Kidney glomerular epithelial cell (primary cell): ENCODE data around the gene KCNT2.
"Not testable (repeated sequence)": the region's sequence is repeated elsewhere in the genome, so short reads cannot be mapped to it uniquely, and the experiment has no call there.

Experiments used
- DNase-seq: peaks from one replicate; lab custom pipeline; 2025; lab: John Stamatoyannopoulos, UW

KCNT2 gene

GRCh38 chr1:196319301-196319700, 288.9 kb downstream of the KCNT2 start:
- no peak for DNase-seq

- DNase-seq = peak; percentile 44
Measured at GRCh38 chr1:196317535-196318522, 290.4 kb downstream of the KCNT2 start.

GRCh38 chr1:196312739-196313138, 295.5 kb downstream of the KCNT2 start:
- no peak for DNase-seq

- DNase-seq = no peak
Measured at GRCh38 chr1:196309386-196309785, 298.9 kb downstream of the KCNT2 start.

GRCh38 chr1:196308176-196308575, 300.1 kb downstream of the KCNT2 start:
- DNase-seq = no peak

GRCh38 chr1:196306421-196306820, 301.8 kb downstream of the KCNT2 start:
- DNase-seq = no peak

- no peak for DNase-seq
Measured at GRCh38 chr1:196305216-196305615, 303.0 kb downstream of the KCNT2 start.

- DNase-seq = no peak
Measured at GRCh38 chr1:196302981-196303380, 305.3 kb downstream of the KCNT2 start.

GRCh38 chr1:196302420-196302819, 305.8 kb downstream of the KCNT2 start:
- no peak for DNase-seq

- DNase-seq = no peak
Measured at GRCh38 chr1:196295766-196296165, 312.5 kb downstream of the KCNT2 start.

- DNase-seq = no peak
Measured at GRCh38 chr1:196278816-196279215, 329.4 kb downstream of the KCNT2 start.

- DNase-seq = no peak
Measured at GRCh38 chr1:196277860-196278259, 330.4 kb downstream of the KCNT2 start.

GRCh38 chr1:196271212-196271947, 336.9 kb downstream of the KCNT2 start:
- DNase-seq = no peak

GRCh38 chr1:196263086-196263485, 345.2 kb downstream of the KCNT2 start:
- DNase-seq = not testable (repeated sequence)

- DNase-seq = no peak
Measured at GRCh38 chr1:196260270-196260669, 348.0 kb downstream of the KCNT2 start.

GRCh38 chr1:196259316-196259715, 348.9 kb downstream of the KCNT2 start:
- DNase-seq = no peak

GRCh38 chr1:196255762-196256161, 352.5 kb downstream of the KCNT2 start:
- DNase-seq = no peak

- DNase-seq = no peak
Measured at GRCh38 chr1:196229546-196229945, 378.7 kb downstream of the KCNT2 start.

- DNase-seq = no peak
Measured at GRCh38 chr1:196214866-196215265, 393.4 kb downstream of the KCNT2 start.

GRCh38 chr1:196209983-196210382, 398.3 kb downstream of the KCNT2 start:
- no peak for DNase-seq

- DNase-seq = no peak
Measured at GRCh38 chr1:196209265-196209664, 399.0 kb downstream of the KCNT2 start.

- no peak for DNase-seq
Measured at GRCh38 chr1:196207612-196208217, 400.5 kb downstream of the KCNT2 start.

- DNase-seq = no peak
Measured at GRCh38 chr1:196205882-196206281, 402.4 kb downstream of the KCNT2 start.
